ENCODE results near the gene BCL10. TPM values are rescaled to one million over a fixed set of nuclear protein-coding genes. Genes with fewer than 3 reads are reported as not detected.

The BCL10 gene
- total RNA-seq, 2 donors from 2014 or later, result 23.8 to 30.1 TPM

DNA sequence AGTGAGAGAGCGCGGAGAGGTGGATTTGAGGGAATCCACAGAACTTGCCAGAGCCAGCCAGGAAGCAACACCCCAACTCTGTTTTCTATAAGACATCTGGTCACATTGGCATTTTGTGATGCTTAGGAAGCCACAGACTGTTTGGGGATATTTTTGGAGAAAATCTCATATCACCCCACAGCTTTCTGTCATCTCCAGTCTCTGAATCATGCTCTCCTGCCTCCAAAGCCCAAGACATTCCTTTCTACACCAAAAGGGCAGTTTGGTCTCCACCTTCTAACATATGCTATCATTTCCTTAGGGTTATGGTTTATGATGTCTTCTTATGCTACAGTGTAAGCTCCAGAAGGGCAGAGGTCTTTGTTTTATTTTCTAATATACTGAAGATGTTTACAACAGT lies 14.4 kb upstream of the BCL10 start:
- H3K4me1 Mint-ChIP-seq (ENCODE audit: low read depth), result peaks cover 23% of the 10 kb centered on the region
- DNase-seq, result no peak
- no peak overlapping the region for H3K27ac Mint-ChIP-seq
- H3K9me3 Mint-ChIP-seq, result no peaks in the 10 kb centered on the region
- peaks cover 40% of the 10 kb centered on the region for H3K27me3 Mint-ChIP-seq (ENCODE audit: low read depth)
- no peaks in the 10 kb centered on the region for H3K36me3 Mint-ChIP-seq (ENCODE audit: insufficient read depth in 2 of 2)
- no peak for ATAC-seq (replicated peaks in 1 of 2)
- H3K4me3 Mint-ChIP-seq, result no peak overlapping the region

DNA sequence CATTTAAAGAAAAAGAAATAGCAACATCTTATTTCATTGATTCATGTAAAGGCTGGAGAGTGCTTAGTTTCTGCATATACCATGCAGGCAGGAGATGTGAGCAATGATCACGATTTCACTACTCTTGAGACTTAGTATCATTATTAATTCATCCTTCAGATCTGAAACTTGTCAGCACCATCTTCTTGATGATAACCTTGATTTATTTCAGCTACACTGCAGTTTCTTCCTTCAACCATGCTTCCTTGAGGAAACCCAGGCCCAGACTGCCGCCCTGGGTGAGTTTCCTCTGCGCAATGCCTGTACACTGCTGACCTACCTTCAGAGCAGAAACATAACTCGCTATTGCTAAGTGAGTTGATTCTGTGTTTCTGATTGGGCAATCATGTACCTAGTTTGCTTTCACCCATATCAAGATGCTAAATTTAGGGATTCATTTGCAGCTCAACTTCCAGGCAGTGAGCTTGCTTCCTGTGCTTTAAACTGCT lies 13.5 kb upstream of the BCL10 start:
- DNase-seq, result no peak
- H3K4me3 Mint-ChIP-seq, result no peak overlapping the region
- ATAC-seq (replicated peaks in 1 of 2), result peak; percentile 63 to 67
- H3K27ac Mint-ChIP-seq, result no peak overlapping the region
- H3K27me3 Mint-ChIP-seq (ENCODE audit: low read depth), result peaks cover 43% of the 10 kb centered on the region
- H3K36me3 Mint-ChIP-seq (ENCODE audit: insufficient read depth in 2 of 2), result no peaks in the 10 kb centered on the region
- no peaks in the 10 kb centered on the region for H3K9me3 Mint-ChIP-seq
- H3K4me1 Mint-ChIP-seq (ENCODE audit: low read depth), result peaks cover 19% of the 10 kb centered on the region

GRCh38 chr1:85289207-85289847 lies 12.9 kb upstream of the BCL10 start:
- no peak overlapping the region for H3K27ac Mint-ChIP-seq

DNA sequence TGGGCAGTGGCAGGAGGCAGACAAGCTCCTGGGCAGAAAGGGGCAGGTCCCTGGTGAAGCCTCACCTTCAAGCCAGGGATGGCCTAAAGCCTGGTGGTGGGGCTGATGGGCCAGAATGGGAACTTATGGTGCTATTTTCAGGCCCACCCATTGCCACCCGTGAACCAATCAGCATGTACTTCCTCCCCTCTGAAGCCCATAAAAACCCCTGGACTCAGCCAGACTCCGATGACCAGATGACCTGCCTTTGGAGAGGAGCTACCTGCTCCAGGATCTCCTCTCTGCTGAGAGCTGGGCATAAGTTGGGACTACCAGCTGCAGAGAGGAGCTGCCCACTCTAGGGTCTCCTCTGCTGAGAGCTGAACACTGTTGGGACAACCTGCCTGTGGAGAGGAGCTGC lies 7.8 kb upstream of the BCL10 start:
- Mint-ChIP-seq H3K27ac (no peak overlapping the region), H3K27me3 (ENCODE audit: low read depth) (peaks cover 19% of the 10 kb centered on the region), H3K4me3 (no peak overlapping the region)

More at GRCh38 chr1:85289207-85289847, 12.9 kb upstream of the BCL10 start:
- H3K4me1 Mint-ChIP-seq (ENCODE audit: low read depth), result peaks cover 13% of the 10 kb centered on the region
- H3K9me3 Mint-ChIP-seq, result no peaks in the 10 kb centered on the region
- H3K36me3 Mint-ChIP-seq (ENCODE audit: insufficient read depth in 2 of 2), result no peaks in the 10 kb centered on the region
- DNase-seq (peak; percentile 51 to 54), ATAC-seq (replicated peaks in 1 of 2) (peak; percentile 95 to 96)
- H3K27me3 Mint-ChIP-seq (ENCODE audit: low read depth), result peaks cover 43% of the 10 kb centered on the region
- H3K4me3 Mint-ChIP-seq, result no peak overlapping the region

GRCh38 chr1:85283475-85284199 lies 7.2 kb upstream of the BCL10 start:
- Mint-ChIP-seq H3K27me3 (ENCODE audit: low read depth) (peaks cover 18% of the 10 kb centered on the region), H3K36me3 (ENCODE audit: insufficient read depth in 2 of 2) (no peaks in the 10 kb centered on the region), H3K27ac (no peak overlapping the region), H3K4me3 (no peak overlapping the region), H3K9me3 (no peaks in the 10 kb centered on the region), H3K4me1 (ENCODE audit: low read depth) (peaks cover 13% of the 10 kb centered on the region)
- ATAC-seq (replicated peaks in 1 of 2), result no peak
- DNase-seq, result no peak

More for the DNA sequence above, 7.8 kb upstream of the BCL10 start:
- no peaks in the 10 kb centered on the region for H3K9me3 Mint-ChIP-seq
- DNase-seq (no peak), ATAC-seq (replicated peaks in 1 of 2) (no peak)
- H3K36me3 Mint-ChIP-seq (ENCODE audit: insufficient read depth in 2 of 2), result no peaks in the 10 kb centered on the region
- H3K4me1 Mint-ChIP-seq (ENCODE audit: low read depth), result peaks cover 8% of the 10 kb centered on the region

- H3K4me3 Mint-ChIP-seq, result no peak overlapping the region
- DNase-seq (no peak), ATAC-seq (replicated peaks in 1 of 2) (no peak)
- no peaks in the 10 kb centered on the region for H3K9me3 Mint-ChIP-seq
- peaks cover 18% of the 10 kb centered on the region for H3K4me1 Mint-ChIP-seq (ENCODE audit: low read depth)
- H3K27ac Mint-ChIP-seq, result no peak overlapping the region
- H3K36me3 Mint-ChIP-seq (ENCODE audit: insufficient read depth in 2 of 2), result no peaks in the 10 kb centered on the region
- peaks cover 18% of the 10 kb centered on the region for H3K27me3 Mint-ChIP-seq (ENCODE audit: low read depth)
Observed at GRCh38 chr1:85282424-85282823, 6.0 kb upstream of the BCL10 start.

- Mint-ChIP-seq H3K36me3 (ENCODE audit: insufficient read depth in 2 of 2) (no peaks in the 10 kb centered on the region), H3K27me3 (ENCODE audit: low read depth) (peaks cover 13% of the 10 kb centered on the region), H3K4me3 (no peak overlapping the region), H3K27ac (no peak overlapping the region), H3K9me3 (no peaks in the 10 kb centered on the region), H3K4me1 (ENCODE audit: low read depth) (peaks cover 27% of the 10 kb centered on the region)
- ATAC-seq (replicated peaks in 1 of 2) (no peak), DNase-seq (no peak)
Observed at GRCh38 chr1:85280636-85281035, 4.2 kb upstream of the BCL10 start.

- no peak for DNase-seq
- ATAC-seq (replicated peaks in 1 of 2), result no peak
- peaks cover 36% of the 10 kb centered on the region for H3K4me1 Mint-ChIP-seq (ENCODE audit: low read depth)
- no peak overlapping the region for H3K27ac Mint-ChIP-seq
- no peaks in the 10 kb centered on the region for H3K9me3 Mint-ChIP-seq
- peaks cover 3 to 4% of the 10 kb centered on the region in 2 donors for H3K36me3 Mint-ChIP-seq (ENCODE audit: insufficient read depth in 2 of 2)
- peaks cover 12% of the 10 kb centered on the region for H3K27me3 Mint-ChIP-seq (ENCODE audit: low read depth)
- peak overlapping the region in 1 of 2 donors; percentile 7 for H3K4me3 Mint-ChIP-seq
Observed at GRCh38 chr1:85279458-85280080, 3.1 kb upstream of the BCL10 start.

GRCh38 chr1:85278853-85279314 lies 2.5 kb upstream of the BCL10 start:
- Mint-ChIP-seq H3K4me1 (ENCODE audit: low read depth) (peaks cover 43% of the 10 kb centered on the region), H3K9me3 (no peaks in the 10 kb centered on the region), H3K27ac (no peak overlapping the region), H3K4me3 (peak overlapping the region; percentile 2 to 7), H3K27me3 (ENCODE audit: low read depth) (peaks cover 12% of the 10 kb centered on the region), H3K36me3 (ENCODE audit: insufficient read depth in 2 of 2) (peaks cover 3 to 4% of the 10 kb centered on the region in 2 donors)
- DNase-seq (peak; percentile 66), ATAC-seq (replicated peaks in 1 of 2) (peak; percentile 36 to 53)

GRCh38 chr1:85277802-85278201 lies 1.4 kb upstream of the BCL10 start:
- Mint-ChIP-seq H3K4me1 (ENCODE audit: low read depth) (peaks cover 53% of the 10 kb centered on the region), H3K36me3 (ENCODE audit: insufficient read depth in 2 of 2) (peaks cover 6 to 13% of the 10 kb centered on the region in 2 donors), H3K27me3 (ENCODE audit: low read depth) (peaks cover 12% of the 10 kb centered on the region), H3K4me3 (no peak overlapping the region), H3K27ac (no peak overlapping the region), H3K9me3 (no peaks in the 10 kb centered on the region)
- ATAC-seq (replicated peaks in 1 of 2), result no peak
- DNase-seq, result no peak

DNA sequence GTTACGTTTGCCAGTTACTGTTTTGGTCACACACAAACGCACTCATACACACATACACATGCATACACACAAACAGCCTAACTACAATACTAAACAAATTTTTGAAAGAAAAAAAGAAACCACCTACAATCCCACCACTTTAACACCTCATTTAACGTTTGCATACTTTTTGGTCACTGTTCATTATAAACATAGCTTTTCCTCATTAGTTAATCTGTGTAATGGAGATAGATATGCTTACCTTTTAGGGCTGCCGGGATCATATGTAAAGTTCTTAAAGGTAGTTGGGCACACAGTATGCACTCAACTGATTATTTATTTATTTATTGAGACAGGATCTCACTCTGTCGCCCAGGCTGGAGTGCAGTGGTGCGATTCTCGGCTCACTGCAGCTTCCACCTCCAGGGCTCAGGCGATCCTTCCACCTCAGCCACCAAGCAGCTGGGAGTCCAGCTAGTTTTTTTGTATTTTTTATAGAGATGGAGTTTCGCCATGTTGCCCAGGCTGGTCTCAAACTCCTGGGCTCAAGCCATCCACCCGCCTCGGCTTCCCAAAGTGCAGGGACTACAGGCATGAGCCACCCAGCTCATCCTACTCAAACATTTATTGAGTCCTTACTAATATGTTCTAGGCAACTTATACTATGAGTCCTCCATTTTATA lies 677 bp upstream of the BCL10 start:
- H3K4me1 Mint-ChIP-seq (ENCODE audit: low read depth), result peaks cover 55% of the 10 kb centered on the region
- H3K27me3 Mint-ChIP-seq (ENCODE audit: low read depth), result peaks cover 12% of the 10 kb centered on the region
- no peak for DNase-seq
- ATAC-seq (replicated peaks in 1 of 2), result no peak
- peaks cover 6 to 14% of the 10 kb centered on the region in 2 donors for H3K36me3 Mint-ChIP-seq (ENCODE audit: insufficient read depth in 2 of 2)
- peak overlapping the region; percentile 85 to 88 for H3K4me3 Mint-ChIP-seq
- no peaks in the 10 kb centered on the region for H3K9me3 Mint-ChIP-seq
- peak overlapping the region; percentile 61 for H3K27ac Mint-ChIP-seq

- Mint-ChIP-seq H3K27me3 (ENCODE audit: low read depth) (peaks cover 2% of the 10 kb centered on the region), H3K4me1 (ENCODE audit: low read depth) (peaks cover 69% of the 10 kb centered on the region), H3K4me3 (peak overlapping the region; percentile 85 to 88), H3K9me3 (no peaks in the 10 kb centered on the region), H3K36me3 (ENCODE audit: insufficient read depth in 2 of 2) (peaks cover 6 to 14% of the 10 kb centered on the region in 2 donors), H3K27ac (peak overlapping the region; percentile 83)
- DNase-seq (no peak), ATAC-seq (replicated peaks in 1 of 2) (no peak)
Observed at GRCh38 chr1:85275701-85276214, 674 bp downstream of the BCL10 start.
